Neural progenitor cell (in vitro differentiated cells): ENCODE measurements around the gene PPP6R3. TPM values are rescaled to one million over a fixed set of nuclear protein-coding genes. Genes with fewer than 3 reads are reported as not detected.
"Not testable (repeated sequence)": the region's sequence is repeated elsewhere in the genome, so short reads cannot be mapped to it uniquely, and the experiment has no call there.

Experiments
- DNase-seq: peaks from one replicate; pipeline ENCODE4 v3.0.0-alpha.2; 2016; ENCODE audit warnings: low spot score
- H2AFZ ChIP-seq: fragments of 200-600 bp; sonication (generic); replicated peaks from 2 replicates; pipeline ENCODE4 v1.6.1; 2016; ENCODE audit warnings: antibody characterized with exemption
- H3F3A ChIP-seq: fragments of 200-600 bp; sonication (generic); 2 replicates; pipeline ENCODE4 v1.6.1; 2016; ENCODE audit warnings: antibody characterized with exemption, low read depth
- H3K27ac ChIP-seq: fragments of 200-600 bp; sonication (generic); 2 replicates; pipeline ENCODE4 v1.5.1; 2016; ENCODE audit warnings: mild to moderate bottlenecking
- H3K27me3 ChIP-seq: fragments of 200-600 bp; sonication (generic); 2 replicates; pipeline ENCODE4 v1.6.1; 2016; ENCODE audit warnings: mild to moderate bottlenecking, moderate library complexity
- H3K36me3 ChIP-seq: fragments of 200-600 bp; sonication (generic); 2 replicates; pipeline ENCODE4 v1.5.1; 2016
- H3K4me1 ChIP-seq: fragments of 200-600 bp; sonication (generic); 2 replicates; pipeline ENCODE4 v1.6.1; 2016; ENCODE audit warnings: mixed run types
- H3K4me2 ChIP-seq: fragments of 200-600 bp; sonication (generic); 2 replicates; pipeline ENCODE4 v1.6.1; 2016
- H3K4me3 ChIP-seq: fragments of 200-600 bp; sonication (generic); 2 replicates; pipeline ENCODE4 v1.5.1; 2016
- H3K79me2 ChIP-seq: fragments of 200-600 bp; sonication (generic); 2 replicates; pipeline ENCODE4 v1.6.1; 2016; ENCODE audit warnings: low read depth
- H3K9ac ChIP-seq: fragments of 200-600 bp; sonication (generic); 2 replicates; pipeline ENCODE4 v1.6.1; 2016
- H3K9me3 ChIP-seq: fragments of 200-600 bp; sonication (generic); 2 replicates; pipeline ENCODE4 v1.5.1; 2016; ENCODE audit warnings: low read depth
- H4K20me1 ChIP-seq: fragments of 200-600 bp; sonication (generic); 2 replicates; pipeline ENCODE4 v1.6.1; 2016; ENCODE audit warnings: low read depth
- H3K27ac Mint-ChIP-seq: 3 replicates; pipeline ENCODE4 v1.8.0; 2021; ENCODE audit warnings: mixed read lengths
- H3K27me3 Mint-ChIP-seq: 2 replicates; pipeline ENCODE4 v1.8.0; 2022; ENCODE audit warnings: low read depth, mild to moderate bottlenecking, inconsistent platforms, moderate library complexity, mixed read lengths; ENCODE audit not compliant: insufficient read depth
- H3K36me3 Mint-ChIP-seq: 3 replicates; pipeline ENCODE4 v1.8.0; 2021; ENCODE audit warnings: mixed read lengths
- H3K4me1 Mint-ChIP-seq: 3 replicates; pipeline ENCODE4 v1.8.0; 2021; ENCODE audit warnings: mixed read lengths
- H3K4me3 Mint-ChIP-seq: 3 replicates; pipeline ENCODE4 v1.8.0; 2021; ENCODE audit warnings: mild to moderate bottlenecking, moderate library complexity, mixed read lengths
- H3K9me3 Mint-ChIP-seq: 3 replicates; pipeline ENCODE4 v1.8.0; 2020; ENCODE audit warnings: mixed read lengths
- EZH2 ChIP-seq: fragments of 200-600 bp; sonication (generic); IDR thresholded peaks from 2 replicates; pipeline ENCODE4 v1.6.1; 2017; ENCODE audit warnings: antibody characterized with exemption, mild to moderate bottlenecking, moderate library complexity
- EZH2phosphoT487 ChIP-seq: fragments of 200-600 bp; sonication (generic); IDR thresholded peaks from 2 replicates; pipeline ENCODE4 v1.6.1; 2017; ENCODE audit warnings: antibody characterized with exemption
- total RNA-seq: library from RNA; depleted of rRNA; stranded (reverse); fragments of >200 nt; gene quantifications from 2 replicates; pipeline ENCODE4 v1.2.3, GENCODE V29; 2015; ENCODE audit warnings: low replicate concordance
- TF ChIP-seq, protein P1 (sequence below): fragments of 200-600 bp; sonication (generic); IDR thresholded peaks from 2 replicates; pipeline ENCODE4 v1.5.1; 2017; ENCODE audit warnings: antibody characterized with exemption, mild to moderate bottlenecking

Gene PPP6R3
- total RNA-seq, 1 donor from 2014 or later = 197 TPM

DNA sequence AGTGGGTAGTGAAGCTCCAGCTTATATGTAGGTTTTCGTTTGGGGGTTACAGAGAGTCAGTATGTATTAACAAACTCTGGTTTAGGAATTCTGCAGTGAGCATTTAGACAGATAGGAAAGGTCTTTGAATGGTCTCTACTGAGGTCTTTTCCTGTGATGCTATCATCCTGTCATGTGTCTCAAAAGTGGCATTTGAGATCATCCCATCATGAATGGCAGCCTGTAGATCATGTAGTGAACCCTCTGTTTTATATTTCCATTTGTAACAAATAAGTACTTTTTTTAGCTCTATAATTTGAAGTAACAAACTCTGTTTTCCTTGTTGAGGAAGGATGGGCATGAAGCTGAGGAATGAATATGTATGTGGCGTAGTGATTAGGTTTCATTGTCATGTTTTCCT, 76.2 kb downstream of the PPP6R3 start:
- H3K36me3 Mint-ChIP-seq = peaks cover 30% of the 10 kb centered on the region
- no peak overlapping the region for H3K4me3 ChIP-seq
- peaks cover 13% of the 10 kb centered on the region for H3K36me3 ChIP-seq
- H3K9ac ChIP-seq = no peak overlapping the region
- H3K27me3 Mint-ChIP-seq = peaks cover 6% of the 10 kb centered on the region
- H2AFZ ChIP-seq = no peak overlapping the region
- H3K27me3 ChIP-seq = no peaks in the 10 kb centered on the region
- H3F3A ChIP-seq = peaks cover 7% of the 10 kb centered on the region
- H4K20me1 ChIP-seq = peaks cover 87% of the 10 kb centered on the region
- H3K4me1 ChIP-seq = peaks cover 13% of the 10 kb centered on the region
- no peaks in the 10 kb centered on the region for H3K9me3 ChIP-seq
- no peak overlapping the region for H3K4me3 Mint-ChIP-seq
- peaks cover 27% of the 10 kb centered on the region for H3K4me1 Mint-ChIP-seq
- no peaks in the 10 kb centered on the region for H3K9me3 Mint-ChIP-seq
- H3K27ac ChIP-seq = no peak overlapping the region
- no peak overlapping the region for H3K4me2 ChIP-seq
- no peak for DNase-seq
- H3K79me2 ChIP-seq = peaks cover 100% of the 10 kb centered on the region
- H3K27ac Mint-ChIP-seq = no peak overlapping the region
- TF ChIP-seq EZH2 (no peak), EZH2phosphoT487 (no peak)
- TF ChIP-seq, protein P1, sequence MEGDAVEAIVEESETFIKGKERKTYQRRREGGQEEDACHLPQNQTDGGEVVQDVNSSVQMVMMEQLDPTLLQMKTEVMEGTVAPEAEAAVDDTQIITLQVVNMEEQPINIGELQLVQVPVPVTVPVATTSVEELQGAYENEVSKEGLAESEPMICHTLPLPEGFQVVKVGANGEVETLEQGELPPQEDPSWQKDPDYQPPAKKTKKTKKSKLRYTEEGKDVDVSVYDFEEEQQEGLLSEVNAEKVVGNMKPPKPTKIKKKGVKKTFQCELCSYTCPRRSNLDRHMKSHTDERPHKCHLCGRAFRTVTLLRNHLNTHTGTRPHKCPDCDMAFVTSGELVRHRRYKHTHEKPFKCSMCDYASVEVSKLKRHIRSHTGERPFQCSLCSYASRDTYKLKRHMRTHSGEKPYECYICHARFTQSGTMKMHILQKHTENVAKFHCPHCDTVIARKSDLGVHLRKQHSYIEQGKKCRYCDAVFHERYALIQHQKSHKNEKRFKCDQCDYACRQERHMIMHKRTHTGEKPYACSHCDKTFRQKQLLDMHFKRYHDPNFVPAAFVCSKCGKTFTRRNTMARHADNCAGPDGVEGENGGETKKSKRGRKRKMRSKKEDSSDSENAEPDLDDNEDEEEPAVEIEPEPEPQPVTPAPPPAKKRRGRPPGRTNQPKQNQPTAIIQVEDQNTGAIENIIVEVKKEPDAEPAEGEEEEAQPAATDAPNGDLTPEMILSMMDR = no peak

DNA sequence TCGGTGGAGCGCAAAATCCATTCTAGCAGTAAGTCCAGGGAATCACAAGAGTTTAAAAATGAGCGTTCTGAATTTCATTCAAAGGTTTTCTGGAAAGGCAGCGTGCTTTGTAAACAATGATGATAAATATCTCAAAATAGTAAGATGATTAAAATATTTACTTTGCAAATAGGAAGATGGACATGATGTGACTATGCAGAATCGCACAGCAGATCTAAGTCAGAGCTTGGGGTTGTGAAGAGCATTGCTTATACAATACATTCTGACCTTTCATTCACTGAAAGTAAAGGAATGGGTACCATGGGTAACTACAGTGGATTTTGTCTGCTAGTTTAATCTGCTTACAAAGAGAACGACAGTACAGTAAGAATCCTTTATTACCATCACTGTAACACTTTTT, 77.5 kb downstream of the PPP6R3 start:
- Histone ChIP-seq H3K9ac (no peak overlapping the region), H2AFZ (no peak overlapping the region), H3K4me3 (no peak overlapping the region), H3K79me2 (peaks cover 99% of the 10 kb centered on the region), H3K27me3 (no peaks in the 10 kb centered on the region), H3K4me1 (peaks cover 8% of the 10 kb centered on the region), H3K27ac (no peak overlapping the region), H3K36me3 (peaks cover 13% of the 10 kb centered on the region), H3F3A (no peaks in the 10 kb centered on the region), H4K20me1 (peaks cover 85% of the 10 kb centered on the region), H3K4me2 (no peak overlapping the region), H3K9me3 (no peaks in the 10 kb centered on the region)
- DNase-seq = no peak
- Mint-ChIP-seq H3K9me3 (no peaks in the 10 kb centered on the region), H3K4me1 (peaks cover 25% of the 10 kb centered on the region), H3K36me3 (peaks cover 35% of the 10 kb centered on the region), H3K27ac (no peak overlapping the region), H3K4me3 (no peak overlapping the region), H3K27me3 (peaks cover 7% of the 10 kb centered on the region)
- TF ChIP-seq EZH2 = no peak
- TF ChIP-seq, protein P1 = no peak
- no peak for TF ChIP-seq EZH2phosphoT487

DNA sequence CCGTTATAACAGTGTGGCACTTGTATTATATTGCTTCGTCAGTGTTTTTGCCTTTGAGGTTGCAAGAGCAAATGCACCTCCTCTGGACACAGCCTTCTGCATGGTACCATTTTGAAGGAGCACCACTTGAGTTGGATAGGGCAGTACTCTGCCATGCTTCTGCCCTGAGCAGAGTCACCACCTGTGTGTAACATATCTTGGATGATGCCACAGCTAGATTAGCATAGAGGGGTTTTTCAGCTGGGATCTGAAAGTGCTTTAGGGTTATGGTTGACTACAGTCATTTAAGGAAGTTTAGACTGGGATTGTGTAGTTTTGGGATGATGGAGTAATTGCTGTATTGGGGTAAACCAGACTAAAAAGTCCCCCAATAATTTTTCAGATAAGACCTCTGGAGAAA, 78.8 kb downstream of the PPP6R3 start:
- Histone ChIP-seq H3K4me1 (peaks cover 8% of the 10 kb centered on the region), H3K4me2 (no peak overlapping the region), H3K36me3 (peaks cover 13% of the 10 kb centered on the region), H3K27ac (no peak overlapping the region), H2AFZ (no peak overlapping the region), H4K20me1 (peaks cover 85% of the 10 kb centered on the region), H3K79me2 (peaks cover 95% of the 10 kb centered on the region), H3K9me3 (no peaks in the 10 kb centered on the region), H3K4me3 (no peak overlapping the region), H3K9ac (no peak overlapping the region), H3F3A (no peaks in the 10 kb centered on the region), H3K27me3 (no peaks in the 10 kb centered on the region)
- H3K4me3 Mint-ChIP-seq = no peak overlapping the region
- H3K9me3 Mint-ChIP-seq = no peaks in the 10 kb centered on the region
- H3K27ac Mint-ChIP-seq = peak overlapping the region; percentile 3
- DNase-seq = no peak
- H3K4me1 Mint-ChIP-seq = peaks cover 25% of the 10 kb centered on the region
- peaks cover 41% of the 10 kb centered on the region for H3K36me3 Mint-ChIP-seq
- no peak for TF ChIP-seq EZH2phosphoT487
- H3K27me3 Mint-ChIP-seq = peaks cover 9% of the 10 kb centered on the region

DNA sequence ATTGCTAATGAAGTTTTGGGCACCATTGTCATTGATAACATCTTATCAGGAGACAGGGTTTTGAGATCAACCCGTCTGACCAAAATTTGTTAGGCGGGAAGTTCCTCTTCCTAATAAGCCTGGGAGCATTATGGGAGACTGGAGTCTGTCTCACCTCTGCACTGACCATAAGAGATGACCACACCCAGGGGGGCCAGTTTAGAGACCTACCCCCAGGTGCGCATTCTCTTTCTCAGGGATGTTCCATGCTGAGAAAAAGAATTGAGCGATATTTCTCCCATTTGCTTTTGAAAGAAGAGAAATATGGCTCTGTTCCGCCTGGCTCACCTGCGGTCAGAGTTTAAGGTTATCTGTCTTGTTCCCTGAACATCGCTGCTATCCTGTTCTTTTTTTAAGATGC, 80.0 kb downstream of the PPP6R3 start:
- H3K9me3 ChIP-seq, H3K9me3 Mint-ChIP-seq, H3K27ac Mint-ChIP-seq, H3K4me3 ChIP-seq, DNase-seq, H3K27ac ChIP-seq, H3K4me3 Mint-ChIP-seq, H3K9ac ChIP-seq, H3K27me3 Mint-ChIP-seq, H3K27me3 ChIP-seq, H3K4me1 ChIP-seq, H3F3A ChIP-seq, H2AFZ ChIP-seq, H3K4me2 ChIP-seq: not testable (repeated sequence)
- Mint-ChIP-seq H3K36me3 (peaks cover 39% of the 10 kb centered on the region), H3K4me1 (peaks cover 21% of the 10 kb centered on the region)
- Histone ChIP-seq H3K36me3 (peaks cover 13% of the 10 kb centered on the region), H3K79me2 (peaks cover 92% of the 10 kb centered on the region), H4K20me1 (peaks cover 85% of the 10 kb centered on the region)
